Kidney epithelial cell (primary cell): ENCODE measurements around the gene PHACTR2. TPM values are rescaled to one million over a fixed set of nuclear protein-coding genes. Genes with fewer than 3 reads are reported as not detected.
"Not testable (repeated sequence)": the region's sequence is repeated elsewhere in the genome, so short reads cannot be mapped to it uniquely, and the experiment has no call there.

Source experiments
- DNase-seq: peaks from one replicate; pipeline ENCODE4 v3.0.0-alpha.2; 2010; ENCODE audit warnings: low read depth
- H3K27me3 ChIP-seq: 2 replicates; pipeline ENCODE4 v1.6.0; 2011; ENCODE audit warnings: low read length; ENCODE audit not compliant: control insufficient read depth, insufficient read depth
- H3K36me3 ChIP-seq: 2 replicates; pipeline ENCODE4 v1.5.1; 2011; ENCODE audit warnings: low read length; ENCODE audit not compliant: control insufficient read depth, insufficient read depth
- H3K4me3 ChIP-seq: 2 replicates; pipeline ENCODE4 v1.5.1; 2011; ENCODE audit warnings: low read depth, mild to moderate bottlenecking, control low read depth, low read length
- total RNA-seq: library from RNA; depleted of rRNA; stranded (reverse); fragments of >200 nt; gene quantifications from 2 replicates; pipeline ENCODE4 v1.2.3, GENCODE V29; 2015
- TF ChIP-seq, protein P1 (sequence below): IDR thresholded peaks from 2 replicates; pipeline ENCODE4 v1.5.1; 2011; ENCODE audit warnings: mild to moderate bottlenecking, moderate library complexity, low read length, control low read depth, inconsistent platforms; ENCODE audit not compliant: insufficient read depth, poor library complexity, severe bottlenecking

PHACTR2 gene
- total RNA-seq, 1 donor from 2014 or later = 19.6 TPM

DNA sequence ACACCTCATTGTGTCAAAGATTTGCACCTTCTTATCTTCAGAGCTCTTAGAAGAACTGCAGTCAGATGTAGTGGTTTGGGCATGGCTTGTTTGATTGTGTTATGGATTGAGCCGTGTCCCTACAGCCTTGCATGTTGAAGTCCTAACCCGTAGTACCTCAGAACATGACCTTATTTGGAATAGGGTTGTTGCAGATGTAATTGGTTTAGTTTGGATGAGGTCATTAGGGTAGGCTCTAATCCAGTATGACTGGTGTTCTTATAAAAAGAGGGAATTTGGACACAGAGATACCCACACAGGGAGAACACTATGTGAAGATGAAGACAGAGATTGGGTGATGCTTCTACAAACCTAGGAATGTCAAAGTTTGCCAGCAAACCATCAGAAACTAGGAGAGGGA is 35.4 kb upstream of the PHACTR2 start:
- TF ChIP-seq, protein P1, sequence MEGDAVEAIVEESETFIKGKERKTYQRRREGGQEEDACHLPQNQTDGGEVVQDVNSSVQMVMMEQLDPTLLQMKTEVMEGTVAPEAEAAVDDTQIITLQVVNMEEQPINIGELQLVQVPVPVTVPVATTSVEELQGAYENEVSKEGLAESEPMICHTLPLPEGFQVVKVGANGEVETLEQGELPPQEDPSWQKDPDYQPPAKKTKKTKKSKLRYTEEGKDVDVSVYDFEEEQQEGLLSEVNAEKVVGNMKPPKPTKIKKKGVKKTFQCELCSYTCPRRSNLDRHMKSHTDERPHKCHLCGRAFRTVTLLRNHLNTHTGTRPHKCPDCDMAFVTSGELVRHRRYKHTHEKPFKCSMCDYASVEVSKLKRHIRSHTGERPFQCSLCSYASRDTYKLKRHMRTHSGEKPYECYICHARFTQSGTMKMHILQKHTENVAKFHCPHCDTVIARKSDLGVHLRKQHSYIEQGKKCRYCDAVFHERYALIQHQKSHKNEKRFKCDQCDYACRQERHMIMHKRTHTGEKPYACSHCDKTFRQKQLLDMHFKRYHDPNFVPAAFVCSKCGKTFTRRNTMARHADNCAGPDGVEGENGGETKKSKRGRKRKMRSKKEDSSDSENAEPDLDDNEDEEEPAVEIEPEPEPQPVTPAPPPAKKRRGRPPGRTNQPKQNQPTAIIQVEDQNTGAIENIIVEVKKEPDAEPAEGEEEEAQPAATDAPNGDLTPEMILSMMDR = no peak
- DNase-seq = no peak
- H3K4me3 ChIP-seq = no peak overlapping the region
- H3K27me3 ChIP-seq = no peaks in the 10 kb centered on the region
- no peaks in the 10 kb centered on the region for H3K36me3 ChIP-seq

DNA sequence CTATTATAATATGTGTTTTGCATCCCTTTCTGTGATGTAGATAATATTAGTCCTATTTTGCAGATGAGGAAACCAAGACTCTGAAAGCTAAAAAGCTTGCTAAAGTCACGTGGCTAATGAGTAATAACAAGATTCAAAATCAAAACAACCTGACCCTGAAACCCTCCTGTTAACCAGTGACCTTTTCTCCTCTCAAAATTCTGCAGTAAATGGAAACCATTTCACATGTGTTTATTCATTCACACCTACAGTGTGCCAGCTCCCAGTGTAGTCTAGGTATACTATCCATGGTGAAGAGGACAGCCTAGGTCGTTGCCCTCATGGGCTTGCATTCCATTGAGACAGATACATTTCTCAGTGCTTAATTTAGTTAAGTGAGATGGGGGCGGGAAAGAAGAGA is 30.6 kb upstream of the PHACTR2 start:
- Histone ChIP-seq H3K27me3 (no peaks in the 10 kb centered on the region), H3K4me3 (no peak overlapping the region), H3K36me3 (no peaks in the 10 kb centered on the region)
- DNase-seq = no peak
- TF ChIP-seq, protein P1 = no peak

DNA sequence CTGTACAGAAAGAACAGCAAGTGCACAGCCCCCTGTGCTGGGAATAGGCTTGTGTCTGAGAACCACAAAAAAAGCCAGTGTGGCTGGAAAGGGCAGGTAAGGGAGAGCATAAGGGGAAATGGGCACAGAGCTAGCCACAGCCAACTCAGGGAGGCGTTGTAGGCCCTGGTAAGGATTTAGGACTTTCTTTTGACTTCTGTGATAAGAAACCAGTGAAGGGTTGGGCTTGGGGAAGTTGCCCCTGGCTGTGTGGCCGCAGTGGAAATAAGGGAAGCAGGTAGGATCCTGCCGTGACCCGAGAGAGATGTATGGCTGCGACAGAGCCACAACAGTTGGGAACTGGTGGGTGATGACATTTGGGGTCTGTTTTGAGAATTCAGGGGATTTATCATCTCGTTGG is 30.0 kb upstream of the PHACTR2 start:
- TF ChIP-seq, protein P1 = no peak
- no peaks in the 10 kb centered on the region for H3K36me3 ChIP-seq
- H3K4me3 ChIP-seq = no peak overlapping the region
- no peak for DNase-seq
- H3K27me3 ChIP-seq = no peaks in the 10 kb centered on the region

DNA sequence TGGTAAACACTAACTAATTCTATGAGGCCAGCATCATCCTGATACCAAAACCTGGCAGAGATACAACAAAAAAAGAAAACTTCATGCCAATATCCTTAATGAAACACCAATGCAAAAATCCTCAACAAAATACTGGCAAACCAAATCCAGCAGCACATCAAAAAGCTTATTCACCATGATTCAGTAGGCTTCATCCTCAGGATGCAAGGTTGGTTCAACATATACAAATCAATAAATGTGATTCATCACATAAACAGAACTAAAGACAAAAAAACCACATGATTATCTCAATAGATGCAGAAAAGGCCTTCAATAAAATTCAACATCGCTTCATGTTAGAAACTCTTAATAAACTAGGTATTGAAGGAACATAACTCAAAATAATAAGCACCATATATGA is 28.4 kb upstream of the PHACTR2 start:
- not testable (repeated sequence) for H3K27me3 ChIP-seq, H3K36me3 ChIP-seq, H3K4me3 ChIP-seq, DNase-seq

DNA sequence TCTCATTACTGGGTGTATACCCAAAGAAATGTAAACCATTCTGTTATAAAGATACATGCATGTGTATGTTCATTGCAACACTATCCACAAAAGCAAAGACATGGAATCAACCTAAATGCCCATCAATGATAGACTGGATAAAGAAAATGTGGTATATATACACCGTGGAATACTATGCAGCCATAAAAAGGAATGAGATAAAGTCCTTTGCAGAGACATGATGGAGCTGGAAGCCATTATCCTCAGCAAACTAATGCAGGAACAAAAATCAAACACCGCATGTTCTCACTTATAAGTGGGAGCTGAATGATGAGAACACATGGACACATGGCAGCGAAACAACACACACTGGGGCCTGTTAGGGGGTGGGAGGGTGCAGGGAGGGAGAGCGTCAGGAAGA is 26.4 kb upstream of the PHACTR2 start:
- not testable (repeated sequence) for DNase-seq, H3K27me3 ChIP-seq, H3K4me3 ChIP-seq, H3K36me3 ChIP-seq

DNA sequence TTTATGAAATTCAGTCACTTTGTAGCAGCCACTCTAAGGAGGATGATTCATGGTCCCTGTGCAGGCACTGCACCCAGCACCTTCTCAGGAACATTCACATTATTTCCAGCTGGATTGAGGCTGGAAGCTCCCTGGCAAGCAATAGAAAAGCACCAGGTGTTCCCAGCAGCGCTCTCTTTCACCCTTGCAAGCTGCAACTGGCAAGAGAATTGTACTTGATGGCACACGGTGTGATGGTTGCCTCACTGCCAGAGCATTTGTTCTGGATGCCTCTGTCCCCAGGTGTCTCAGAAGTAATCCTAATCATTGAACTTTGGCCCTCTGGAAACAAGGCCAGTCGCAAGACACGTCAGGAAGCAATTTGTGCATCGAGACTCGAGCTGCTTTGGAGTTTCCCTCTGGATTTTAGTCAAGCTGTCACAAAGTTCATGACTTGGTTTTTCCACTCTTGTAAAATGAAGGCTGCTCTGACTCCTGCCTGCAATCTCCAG is 24.9 kb upstream of the PHACTR2 start:
- TF ChIP-seq, protein P1 = no peak
- Histone ChIP-seq H3K4me3 (no peak overlapping the region), H3K36me3 (no peaks in the 10 kb centered on the region), H3K27me3 (no peaks in the 10 kb centered on the region)
- no peak for DNase-seq

DNA sequence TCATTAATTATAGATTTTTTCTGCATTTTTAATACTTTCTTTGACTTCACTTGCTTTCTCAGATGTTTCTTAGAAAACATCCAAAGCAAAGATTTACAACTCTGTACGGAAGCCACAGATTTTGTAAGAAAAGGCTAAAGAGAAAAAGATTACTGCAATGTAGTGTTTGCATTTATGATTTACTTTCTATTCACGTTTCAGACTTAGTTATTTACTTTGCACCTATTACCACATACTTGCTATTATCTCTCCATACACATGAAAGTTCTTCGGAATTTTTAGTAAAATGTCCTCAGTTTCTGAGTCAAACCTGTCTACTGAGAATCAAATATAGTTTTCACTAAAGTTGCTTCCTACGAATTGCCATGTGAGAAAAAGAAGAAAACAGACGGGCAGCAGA is 22.2 kb upstream of the PHACTR2 start:
- H3K36me3 ChIP-seq = no peaks in the 10 kb centered on the region
- no peak for DNase-seq
- H3K4me3 ChIP-seq = no peak overlapping the region
- TF ChIP-seq, protein P1 = no peak
- H3K27me3 ChIP-seq = no peaks in the 10 kb centered on the region
